ENCODE data around the gene SCAMP3.

DNA sequence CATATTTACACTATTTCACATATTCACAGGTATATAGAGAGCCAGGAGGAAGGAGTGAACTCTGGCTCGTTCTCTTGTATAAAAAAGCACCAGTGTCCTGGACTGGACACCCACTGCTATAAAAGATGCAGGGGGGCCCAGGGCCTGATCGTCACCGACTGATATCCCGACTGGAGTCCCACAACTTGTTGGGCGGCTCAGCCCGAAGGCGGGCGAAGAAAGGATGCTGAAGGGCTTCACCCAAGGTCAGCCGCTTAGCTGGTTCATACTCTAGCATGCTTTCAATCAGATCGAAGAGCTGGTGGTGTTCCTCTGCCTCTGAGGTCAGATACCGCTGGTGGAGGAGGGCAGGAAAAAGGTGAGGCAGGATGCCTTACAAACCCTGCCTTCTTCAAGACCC, 907 bp upstream of the SCAMP3 start:
- TF ChIP-seq, protein P1, sequence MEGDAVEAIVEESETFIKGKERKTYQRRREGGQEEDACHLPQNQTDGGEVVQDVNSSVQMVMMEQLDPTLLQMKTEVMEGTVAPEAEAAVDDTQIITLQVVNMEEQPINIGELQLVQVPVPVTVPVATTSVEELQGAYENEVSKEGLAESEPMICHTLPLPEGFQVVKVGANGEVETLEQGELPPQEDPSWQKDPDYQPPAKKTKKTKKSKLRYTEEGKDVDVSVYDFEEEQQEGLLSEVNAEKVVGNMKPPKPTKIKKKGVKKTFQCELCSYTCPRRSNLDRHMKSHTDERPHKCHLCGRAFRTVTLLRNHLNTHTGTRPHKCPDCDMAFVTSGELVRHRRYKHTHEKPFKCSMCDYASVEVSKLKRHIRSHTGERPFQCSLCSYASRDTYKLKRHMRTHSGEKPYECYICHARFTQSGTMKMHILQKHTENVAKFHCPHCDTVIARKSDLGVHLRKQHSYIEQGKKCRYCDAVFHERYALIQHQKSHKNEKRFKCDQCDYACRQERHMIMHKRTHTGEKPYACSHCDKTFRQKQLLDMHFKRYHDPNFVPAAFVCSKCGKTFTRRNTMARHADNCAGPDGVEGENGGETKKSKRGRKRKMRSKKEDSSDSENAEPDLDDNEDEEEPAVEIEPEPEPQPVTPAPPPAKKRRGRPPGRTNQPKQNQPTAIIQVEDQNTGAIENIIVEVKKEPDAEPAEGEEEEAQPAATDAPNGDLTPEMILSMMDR (IDR thresholded peaks at IDR 0.05) = no peak
- no peak for TF ChIP-seq POLR2A (IDR thresholded peaks at IDR 0.05)
